Measurements from ENCODE around the gene WDR75.
"Not testable (repeated sequence)": the region's sequence is repeated elsewhere in the genome, so short reads cannot be mapped to it uniquely, and the experiment has no call there.

The WDR75 gene

GRCh38 chr2:189440947-189441708 is at the start of gene WDR75:
Gene WDR75, plus strand, starts transcription at chr2:189441474. Its CDS starts 19 bp downstream, at chr2:189441493.
- DNase-seq, result peak; percentile 96 to 97 (median 96)

DNA sequence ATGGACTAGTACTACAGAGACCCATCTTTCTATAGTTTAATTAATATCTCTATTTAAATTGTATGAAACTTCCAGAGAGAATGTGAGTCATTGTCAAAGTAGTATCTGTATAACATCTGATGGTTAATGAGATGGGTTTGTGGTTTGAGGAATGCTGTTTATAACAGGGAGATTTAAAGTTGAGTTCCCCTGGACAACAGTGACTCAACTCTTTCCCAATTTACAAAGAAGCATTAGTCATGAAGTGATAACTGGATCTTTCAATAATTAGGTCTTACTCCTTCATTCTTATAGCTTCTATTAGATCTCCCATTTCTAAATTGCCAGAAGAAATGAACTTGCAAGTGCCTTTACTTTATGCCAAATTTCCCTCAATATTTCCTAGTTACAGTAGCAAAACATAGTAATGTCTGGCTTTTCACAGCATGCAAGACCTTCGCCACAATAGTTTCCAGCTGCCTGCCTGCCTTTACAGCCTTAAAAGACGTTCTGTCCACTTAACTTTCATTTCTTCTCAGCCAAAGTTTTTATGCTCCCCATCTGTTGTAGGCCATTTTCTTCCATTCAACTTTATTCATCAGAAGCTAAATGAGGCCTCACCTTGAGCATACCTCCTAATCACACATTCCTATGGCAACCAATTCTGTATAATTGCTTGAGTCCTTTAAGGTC is 47.7 kb upstream of the WDR75 start:
- DNase-seq, result peak in 1 of 3 donors; percentile 8

DNA sequence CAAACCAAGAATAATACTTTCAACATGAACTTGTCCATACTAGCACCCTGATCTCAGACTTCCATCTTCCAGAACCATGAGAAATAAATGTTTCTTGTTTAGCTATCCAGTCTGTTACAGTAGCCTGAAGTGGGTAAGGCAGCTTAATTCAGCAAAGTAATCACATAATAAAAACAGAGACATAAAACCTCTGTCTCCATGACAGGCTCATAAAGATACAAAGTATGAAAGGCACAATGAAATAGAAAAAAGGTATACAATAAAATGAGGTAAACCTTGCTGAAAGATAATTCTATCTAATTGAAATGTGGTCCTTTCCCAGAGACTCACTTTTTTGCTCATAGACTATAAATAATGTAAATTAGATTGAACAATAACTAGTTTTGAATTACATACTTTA is 46.7 kb upstream of the WDR75 start:
- DNase-seq, result no peak

DNA sequence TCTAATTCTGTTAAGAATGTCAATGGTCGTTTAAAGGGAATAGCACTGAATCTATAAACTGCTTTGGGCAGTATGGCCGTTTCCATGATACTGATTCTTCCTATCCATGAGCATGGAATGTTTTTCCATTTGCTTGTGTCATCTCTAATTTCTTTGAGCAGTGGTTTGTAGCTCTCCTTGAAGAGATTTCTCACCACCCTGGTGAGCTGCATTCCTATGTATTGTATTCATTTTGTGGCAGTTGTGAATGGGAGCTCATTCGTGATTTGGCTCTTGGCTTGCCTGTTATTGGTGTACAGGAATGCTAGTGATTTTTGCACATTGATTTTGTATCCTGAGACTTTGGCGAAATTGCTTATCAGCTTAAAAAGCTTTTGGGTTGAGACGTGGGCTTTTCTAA is 38.3 kb upstream of the WDR75 start:
- no peak for DNase-seq

DNA sequence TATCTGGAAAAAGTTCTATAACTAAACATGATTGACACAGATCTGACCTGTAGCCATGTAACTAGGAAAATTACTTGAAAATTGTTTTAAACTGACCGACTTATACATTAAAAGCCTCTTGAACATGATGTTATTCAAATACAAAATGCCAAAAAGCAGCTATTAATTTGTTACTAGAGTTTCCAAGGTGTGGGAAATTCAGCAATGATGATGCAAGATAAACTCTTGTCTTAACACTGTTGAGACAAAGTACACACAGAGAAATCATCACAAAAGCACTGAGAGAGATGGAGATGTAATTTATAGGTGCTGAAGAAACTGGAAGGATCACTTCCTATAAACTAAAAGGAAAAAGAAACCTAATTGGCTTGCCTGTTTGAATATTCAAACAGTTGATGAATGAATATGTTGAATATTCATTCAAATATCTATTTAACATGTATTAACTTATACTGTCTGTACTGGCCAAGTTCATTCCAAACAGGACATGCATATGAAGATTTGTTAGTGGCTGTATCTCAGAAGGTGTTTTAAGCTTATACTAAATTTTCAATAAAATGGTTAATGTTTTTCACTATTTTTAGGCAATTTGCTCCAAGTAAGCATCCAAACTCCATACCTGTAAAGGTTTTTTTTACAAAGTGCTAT is 34.6 kb upstream of the WDR75 start:
- DNase-seq, result no peak

- no peak for DNase-seq
Observed at GRCh38 chr2:189407281-189408209, 33.7 kb upstream of the WDR75 start.

DNA sequence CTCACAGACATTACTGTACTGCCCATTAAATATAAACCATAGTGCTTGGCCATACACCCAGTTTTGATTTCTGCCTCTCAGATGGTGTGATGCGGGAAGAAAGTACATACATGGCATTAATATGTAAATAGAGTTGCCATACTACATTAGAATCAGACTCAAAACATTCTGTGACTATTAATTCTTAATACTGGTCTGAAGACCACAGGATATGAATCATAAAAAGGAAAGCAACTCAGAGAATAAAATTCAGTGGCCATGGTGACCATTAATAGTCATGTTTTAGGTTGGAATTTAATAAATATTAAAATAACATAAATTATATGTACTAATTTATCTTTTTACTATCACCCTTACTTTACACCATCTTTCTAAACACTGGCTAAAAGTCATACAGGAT is 33.0 kb upstream of the WDR75 start:
- DNase-seq, result no peak

GRCh38 chr2:189409131-189409530 is 32.1 kb upstream of the WDR75 start:
- no peak for DNase-seq

DNA sequence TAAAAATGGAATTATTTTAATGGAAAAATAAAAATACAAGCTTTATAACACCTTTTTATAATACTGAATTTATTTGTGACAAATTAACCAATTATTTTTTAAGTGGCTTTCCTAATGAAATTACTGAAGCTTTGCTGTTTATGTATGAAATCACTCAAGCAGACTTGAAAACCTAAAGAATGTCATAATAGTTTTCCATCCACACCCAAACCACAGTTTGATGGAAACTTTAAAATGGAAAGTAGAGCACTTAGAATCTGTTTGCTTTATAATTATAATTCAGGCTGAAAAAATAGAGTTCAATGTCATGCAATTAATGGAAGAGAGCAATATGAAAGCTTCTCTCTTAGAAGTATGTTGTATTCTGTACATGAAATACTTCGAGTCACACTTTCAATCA is 31.6 kb upstream of the WDR75 start:
- no peak for DNase-seq

DNA sequence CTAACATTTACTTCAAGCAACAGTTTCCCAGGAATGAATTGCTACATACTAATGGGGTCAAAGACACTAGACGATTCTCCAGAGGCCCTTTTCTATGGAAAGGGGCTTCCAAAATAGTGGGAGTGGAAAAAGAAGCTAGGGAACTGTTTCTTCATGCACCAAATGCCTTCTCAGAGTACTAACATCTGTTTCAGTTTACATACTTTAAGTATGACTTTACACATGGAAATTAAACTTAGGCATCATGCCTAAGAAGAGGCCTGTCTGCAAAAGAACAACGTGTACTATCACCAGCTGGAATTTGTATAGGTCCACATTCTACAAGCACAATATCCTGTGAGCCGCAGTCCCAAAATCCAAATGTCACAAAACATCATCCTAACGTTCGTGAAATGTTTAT is 29.4 kb upstream of the WDR75 start:
- no peak for DNase-seq

DNA sequence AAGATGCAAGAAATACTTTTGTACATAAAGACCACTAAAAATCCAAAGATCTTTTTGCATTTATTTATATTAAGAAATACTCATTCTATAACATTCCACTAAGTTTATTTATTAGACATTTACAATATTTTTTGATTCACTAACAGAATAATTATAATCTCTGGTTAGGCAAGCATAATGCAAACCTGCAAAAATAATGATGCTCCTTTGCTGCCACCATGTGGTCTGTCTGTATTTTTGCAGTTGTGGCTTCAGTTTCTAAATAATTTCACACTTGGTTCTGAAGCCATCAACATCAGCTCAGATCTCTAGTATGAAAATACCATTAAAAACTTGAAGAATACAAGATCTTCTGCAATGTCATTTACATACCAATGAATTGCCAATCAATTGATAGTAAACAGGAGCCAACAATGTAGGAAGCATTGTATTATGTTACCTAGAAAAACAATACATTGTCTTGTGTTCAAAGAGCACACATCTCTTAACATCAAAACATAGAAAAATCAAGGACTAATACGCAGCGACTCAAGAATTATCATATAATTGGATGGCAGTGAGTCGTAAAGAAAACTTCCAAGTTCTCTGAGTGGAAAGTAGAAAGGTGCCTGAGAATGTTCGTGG is 28.8 kb upstream of the WDR75 start:
- DNase-seq, result peak; percentile 40 to 65 (median 50)

- DNase-seq, result no peak
Observed at GRCh38 chr2:189413249-189413648, 28.0 kb upstream of the WDR75 start.

DNA sequence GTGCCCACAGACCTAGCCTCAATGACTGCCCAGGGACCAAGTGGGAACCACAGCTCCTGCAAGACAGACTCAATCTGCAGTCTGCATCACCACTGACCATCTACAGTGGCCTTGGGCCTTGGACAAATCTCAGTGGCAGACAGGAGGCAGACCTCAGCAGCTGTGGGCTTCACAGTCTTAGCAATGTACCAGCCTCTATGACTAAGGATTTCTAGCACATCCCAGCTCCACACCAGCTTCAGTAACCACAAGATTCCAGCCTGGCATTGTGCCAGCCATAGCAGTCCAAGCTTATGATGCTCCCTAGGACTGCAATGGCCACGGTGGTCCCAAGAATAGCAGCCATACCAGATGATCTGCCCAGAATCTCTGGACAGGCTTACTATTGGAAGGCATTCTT is 19.6 kb upstream of the WDR75 start:
- DNase-seq, result no peak

- no peak for DNase-seq
Observed at GRCh38 chr2:189424961-189425360, 16.3 kb upstream of the WDR75 start.

DNA sequence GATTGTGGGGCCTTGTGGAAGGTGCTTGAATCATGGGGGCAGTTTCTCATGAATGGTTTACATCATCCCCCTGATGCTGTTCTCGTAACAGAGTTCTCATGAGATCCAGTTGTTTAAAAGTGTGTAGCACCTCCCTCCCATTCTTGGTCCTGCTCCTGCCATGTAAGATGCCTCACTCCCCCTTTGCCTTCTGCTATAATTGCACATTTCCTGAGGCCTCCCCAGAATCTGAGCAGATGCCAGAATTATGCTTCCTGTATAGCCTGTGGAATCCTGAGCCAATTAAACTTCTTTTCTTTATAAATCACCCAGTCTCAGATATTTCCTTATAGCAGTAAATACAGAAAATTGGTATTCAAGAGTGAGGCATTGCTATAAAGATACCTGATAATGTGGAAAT is 15.6 kb upstream of the WDR75 start:
- no peak for DNase-seq

GRCh38 chr2:189426886-189427285 is 14.4 kb upstream of the WDR75 start:
- DNase-seq, result no peak

GRCh38 chr2:189427872-189428271 is 13.4 kb upstream of the WDR75 start:
- no peak for DNase-seq

DNA sequence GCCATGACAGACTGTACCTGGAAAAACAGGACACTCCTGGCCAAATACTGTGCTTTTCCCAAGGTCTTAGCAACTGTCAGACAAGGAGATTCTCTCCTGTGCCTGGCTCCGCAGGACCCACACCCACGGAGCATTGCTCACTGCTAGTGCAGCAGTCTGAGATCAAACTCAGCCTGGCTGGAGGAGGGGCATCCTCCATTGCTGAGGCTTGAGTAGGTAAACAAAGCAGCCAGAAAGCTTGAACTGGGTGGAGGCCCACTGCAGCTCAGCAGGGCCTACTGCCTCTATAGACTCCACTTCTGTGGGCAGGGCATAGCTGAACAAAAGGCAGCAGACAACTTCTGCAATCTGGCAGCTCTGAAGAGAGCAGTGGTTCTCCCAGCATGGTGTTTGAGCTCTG is 10.8 kb upstream of the WDR75 start:
- not testable (repeated sequence) for DNase-seq

- not testable (repeated sequence) for DNase-seq
Observed at GRCh38 chr2:189435803-189436202, 5.5 kb upstream of the WDR75 start.

DNA sequence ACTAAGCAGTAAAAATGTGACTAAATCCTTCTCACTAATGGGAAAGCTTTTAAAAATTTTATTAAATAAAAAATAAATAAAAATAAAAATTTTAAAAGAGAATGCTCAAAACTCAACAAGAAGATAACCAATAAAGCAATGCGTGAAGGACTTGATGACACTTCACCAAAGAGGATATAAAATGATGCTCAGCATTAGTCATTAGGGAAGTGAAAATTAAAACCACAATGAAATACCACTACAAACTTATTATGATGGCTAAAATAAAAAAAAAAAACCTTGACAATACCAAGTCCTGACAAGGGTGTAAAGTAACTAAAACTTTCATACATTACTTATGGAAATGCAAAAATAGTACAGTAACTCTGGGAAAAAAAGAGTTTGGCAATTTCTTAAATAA is 3.3 kb upstream of the WDR75 start:
- peak; percentile 18 to 70 (median 68) for DNase-seq

- DNase-seq, result no peak
Observed at GRCh38 chr2:189439342-189439741, 1.9 kb upstream of the WDR75 start.

- no peak for DNase-seq
Observed at GRCh38 chr2:189440644-189440946, 679 bp upstream of the WDR75 start.

- DNase-seq, result no peak
Observed at GRCh38 chr2:189441709-189442074, 418 bp downstream of the WDR75 start.
